Mucosa of descending colon (tissue), 3 donors: ENCODE measurements around the gene CXCL8. TPM values are rescaled to one million over a fixed set of nuclear protein-coding genes. Genes with fewer than 3 reads are reported as not detected.
A peak's percentile ranks its signal among the peaks of the same experiment; 100 is the strongest.

Experiments used
- ATAC-seq: fragments of 200-7000 bp; cut with Tn5 transposase; one replicate; pipeline ENCODE4 v1.9.1; 2020; ENCODE audit warnings: mild to moderate bottlenecking, moderate library complexity
- DNase-seq, 3 donors: peaks; one replicate each; pipeline ENCODE4 v3.0.0-alpha.2; 2020
- H3K36me3 ChIP-seq: fragments of 200-600 bp; one replicate; pipeline ENCODE4 v1.8.0; 2021; ENCODE audit warnings: low read depth, mild to moderate bottlenecking
- H3K4me1 ChIP-seq: fragments of 200-600 bp; one replicate; pipeline ENCODE4 v1.8.0; 2021; ENCODE audit warnings: low read depth, mild to moderate bottlenecking
- H3K4me3 ChIP-seq: fragments of 200-600 bp; one replicate; pipeline ENCODE4 v1.8.0; 2021; ENCODE audit warnings: mild to moderate bottlenecking
- H3K9me3 ChIP-seq: fragments of 200-600 bp; one replicate; pipeline ENCODE4 v1.8.0; 2021; ENCODE audit warnings: mild to moderate bottlenecking
- CTCF ChIP-seq: fragments of 200-600 bp; IDR thresholded peaks from one replicate; pipeline ENCODE4 v1.8.0; 2022; ENCODE audit warnings: antibody characterized with exemption, mild to moderate bottlenecking
- intact Hi-C, 2 donors: fragments of 100-400 bp; cut with DNase I in 1 of 2; cut with micrococcal nuclease in 1 of 2; formaldehyde crosslinking; loops; one replicate each; pipeline versions ENCODE4 v1.11.0 to v1.11.1; 2022; cut with DNase I, micrococcal nuclease
- total RNA-seq, 3 donors: library from RNA; stranded (reverse); fragmentation: NEBNext Ultra II Directional in 2 of 3; extraction: Animal tissue kit (Norgen Biotek cat#: 25700) in 2 of 3; gene quantifications; one replicate each; pipeline versions ENCODE4 v1.2.1 to v1.2.4, GENCODE V29; 2021 to 2023
- donor health status: DM: no; HTN: no; CAD: no; lungs with moderate emphysema.
- donor health status: DM: no; HTN: no; CAD: no.
- donor health status: DM: no; HTN: yes; CAD: no.

CXCL8 gene
- total RNA-seq, 3 donors from 2014 or later: 0.73 to 44.6 (median 0.78) TPM

GRCh38 chr4:73705056-73705432 lies 35.3 kb upstream of the CXCL8 start:
- ATAC-seq (no peak), DNase-seq (no peak)
- no peaks in the 10 kb centered on the region for H3K9me3 ChIP-seq
- intact Hi-C loops: no loop called here
- no peaks in the 10 kb centered on the region for H3K36me3 ChIP-seq
- TF ChIP-seq CTCF: no peak
- H3K4me1 ChIP-seq: no peaks in the 10 kb centered on the region
- H3K4me3 ChIP-seq: no peak overlapping the region

- no peaks in the 10 kb centered on the region for H3K9me3 ChIP-seq
- no peaks in the 10 kb centered on the region for H3K36me3 ChIP-seq
- H3K4me1 ChIP-seq: no peaks in the 10 kb centered on the region
- no peak for TF ChIP-seq CTCF
- no peak for ATAC-seq
- DNase-seq: no peak
- H3K4me3 ChIP-seq: no peak overlapping the region
- intact Hi-C loops: no loop called here
Measured at GRCh38 chr4:73705721-73706120, 34.6 kb upstream of the CXCL8 start.

- TF ChIP-seq CTCF: no peak
- intact Hi-C loops: no loop called here
- H3K9me3 ChIP-seq: no peaks in the 10 kb centered on the region
- H3K36me3 ChIP-seq: no peaks in the 10 kb centered on the region
- ATAC-seq (no peak), DNase-seq (no peak)
- no peak overlapping the region for H3K4me3 ChIP-seq
- H3K4me1 ChIP-seq: no peaks in the 10 kb centered on the region
Measured at GRCh38 chr4:73706811-73707210, 33.6 kb upstream of the CXCL8 start.

GRCh38 chr4:73707269-73707875 lies 33.0 kb upstream of the CXCL8 start:
- DNase-seq (no peak), ATAC-seq (peak; percentile 18)
- no peaks in the 10 kb centered on the region for H3K9me3 ChIP-seq
- H3K4me3 ChIP-seq: no peak overlapping the region
- intact Hi-C loops: no loop called here
- H3K4me1 ChIP-seq: no peaks in the 10 kb centered on the region
- TF ChIP-seq CTCF: no peak
- H3K36me3 ChIP-seq: no peaks in the 10 kb centered on the region

GRCh38 chr4:73707918-73708577 lies 32.3 kb upstream of the CXCL8 start:
- ATAC-seq: peak; percentile 90
- TF ChIP-seq CTCF: no peak
- intact Hi-C loops: no loop called here

More at GRCh38 chr4:73707918-73708577, 32.3 kb upstream of the CXCL8 start:
- Histone ChIP-seq H3K4me3 (no peak overlapping the region), H3K36me3 (no peaks in the 10 kb centered on the region), H3K9me3 (no peaks in the 10 kb centered on the region), H3K4me1 (no peaks in the 10 kb centered on the region)
- DNase-seq: peak in 1 of 3 donors; percentile 53
